Activated CD4-positive, alpha-beta memory T cell treated with anti-CD3 and anti-CD28 coated beads, Interleukin-2, amount 10 ng/mL, durations not matched to agents 7 days and 5 days (primary cell): ENCODE data around the gene GATD1. TPM values are rescaled to one million over a fixed set of nuclear protein-coding genes. Genes with fewer than 3 reads are reported as not detected.

ENCODE experiments used
- CTCF ChIA-PET: fragments of 350-600 bp; sonication (Branson Sonifier 250); formaldehyde crosslinking; loops from one replicate; lab custom pipeline; 2021; ENCODE audit warnings: antibody characterized with exemption, inconsistent platforms; lab: Charles Lee
- POLR2A ChIA-PET: fragments of 350-600 bp; sonication (Branson Sonifier 250); formaldehyde crosslinking; loops from one replicate; lab custom pipeline; 2021; ENCODE audit warnings: antibody characterized with exemption; lab: Charles Lee
- DNase-seq: peaks from one replicate; pipeline ENCODE4 v3.0.0-alpha.2; 2020
- H3K27ac Mint-ChIP-seq: one replicate; pipeline ENCODE4 v1.8.0; 2021; ENCODE audit warnings: mild to moderate bottlenecking, mixed read lengths
- H3K27me3 Mint-ChIP-seq: one replicate; pipeline ENCODE4 v1.8.0; 2021; ENCODE audit warnings: mixed read lengths
- H3K36me3 Mint-ChIP-seq: one replicate; pipeline ENCODE4 v1.8.0; 2021; ENCODE audit warnings: low read depth, mixed read lengths
- H3K4me1 Mint-ChIP-seq: one replicate; pipeline ENCODE4 v1.8.0; 2021; ENCODE audit warnings: mixed read lengths
- H3K4me3 Mint-ChIP-seq: one replicate; pipeline ENCODE4 v1.8.0; 2021; ENCODE audit warnings: mild to moderate bottlenecking, mixed read lengths
- H3K9me3 Mint-ChIP-seq: one replicate; pipeline ENCODE4 v1.8.0; 2021; ENCODE audit warnings: mixed read lengths
- total RNA-seq, 2 experiments: library from RNA; stranded (reverse); gene quantifications; one replicate each; pipeline ENCODE4 v1.2.3, GENCODE V29; 2021

Gene GATD1
- total RNA-seq, 2 experiments from 2014 or later: 48.6 to 52.9 TPM

GRCh38 chr11:729492-730074 is 47.7 kb downstream of the GATD1 start:
- Mint-ChIP-seq H3K36me3 (no peaks in the 10 kb centered on the region), H3K27me3 (peaks cover 1% of the 10 kb centered on the region), H3K4me3 (no peak overlapping the region), H3K27ac (no peak overlapping the region), H3K4me1 (peaks cover 13% of the 10 kb centered on the region), H3K9me3 (no peaks in the 10 kb centered on the region)
- CTCF ChIA-PET: no interaction called here
- POLR2A ChIA-PET: no interaction called here
- no peak for DNase-seq

GRCh38 chr11:728901-729491 is 48.3 kb downstream of the GATD1 start:
- POLR2A ChIA-PET: no interaction called here
- no peaks in the 10 kb centered on the region for H3K9me3 Mint-ChIP-seq
- CTCF ChIA-PET: interaction anchor here (3.7 kb wide), 1 partner anchor 33 kb away, joined by 31 read pairs; the partner anchor contains the start of genes DEAF1 and TMEM80

GRCh38 chr11:727859-728748 is 49.2 kb downstream of the GATD1 start:
- Mint-ChIP-seq H3K27ac (no peak overlapping the region), H3K27me3 (peaks cover 7% of the 10 kb centered on the region), H3K4me3 (no peak overlapping the region), H3K9me3 (no peaks in the 10 kb centered on the region), H3K4me1 (peaks cover 19% of the 10 kb centered on the region), H3K36me3 (no peaks in the 10 kb centered on the region)
- DNase-seq: peak; percentile 83
- CTCF ChIA-PET: interaction anchor here (1.0 to 3.8 kb wide), 5 partner anchors 10 to 173 kb away, joined by 3 to 31 read pairs (median 17); partner anchors contain the start of genes DEAF1, TALDO1 and TMEM80
- POLR2A ChIA-PET: interaction anchor here (1.7 kb wide), 1 partner anchor 20 kb away, joined by 6 read pairs; the partner anchor contains the start of gene TALDO1

More at GRCh38 chr11:728901-729491, 48.3 kb downstream of the GATD1 start:
- peaks cover 15% of the 10 kb centered on the region for H3K4me1 Mint-ChIP-seq
- H3K27me3 Mint-ChIP-seq: peaks cover 3% of the 10 kb centered on the region
- no peak overlapping the region for H3K4me3 Mint-ChIP-seq
- H3K36me3 Mint-ChIP-seq: no peaks in the 10 kb centered on the region
- no peak overlapping the region for H3K27ac Mint-ChIP-seq
- no peak for DNase-seq

- ChIA-PET POLR2A (interaction anchor here (1.6 to 1.7 kb wide), 2 partner anchors 21 to 172 kb away, joined by 5 to 6 read pairs; partner anchors contain the start of gene TALDO1), CTCF (interaction anchor here (1.0 to 3.8 kb wide), 6 partner anchors 11 to 172 kb away, joined by 3 to 31 read pairs (median 14); partner anchors contain the start of genes DEAF1, TALDO1 and TMEM80)
- no peaks in the 10 kb centered on the region for H3K36me3 Mint-ChIP-seq
- no peak for DNase-seq
- H3K4me3 Mint-ChIP-seq: no peak overlapping the region
- H3K9me3 Mint-ChIP-seq: no peaks in the 10 kb centered on the region
- peaks cover 20% of the 10 kb centered on the region for H3K4me1 Mint-ChIP-seq
- H3K27me3 Mint-ChIP-seq: peaks cover 8% of the 10 kb centered on the region
- H3K27ac Mint-ChIP-seq: no peak overlapping the region
Measured at GRCh38 chr11:727281-727701, 50.0 kb downstream of the GATD1 start.

- peaks cover 23% of the 10 kb centered on the region for H3K4me1 Mint-ChIP-seq
Measured at GRCh38 chr11:726278-727220, 50.7 kb downstream of the GATD1 start.

GRCh38 chr11:725624-726202 is 51.6 kb downstream of the GATD1 start:
- Mint-ChIP-seq H3K27me3 (peaks cover 14% of the 10 kb centered on the region), H3K4me1 (peaks cover 26% of the 10 kb centered on the region), H3K36me3 (no peaks in the 10 kb centered on the region), H3K4me3 (peak overlapping the region; percentile 64), H3K9me3 (no peaks in the 10 kb centered on the region), H3K27ac (no peak overlapping the region)
- ChIA-PET CTCF (interaction anchor here (0.6 to 3.8 kb wide), 17 partner anchors 12 to 512 kb away, joined by 3 to 31 read pairs (median 5); partner anchors contain the start of genes DEAF1, IRF7, LMNTD2 and PHRF1), POLR2A (interaction anchor here (0.8 to 3.9 kb wide), 15 partner anchors 21 to 219 kb away, joined by 3 to 28 read pairs (median 5); partner anchors contain the start of genes DEAF1, GATD1, HRAS and IRF7)
- DNase-seq: no peak

More at GRCh38 chr11:726278-727220, 50.7 kb downstream of the GATD1 start:
- Mint-ChIP-seq H3K27me3 (peaks cover 11% of the 10 kb centered on the region), H3K9me3 (no peaks in the 10 kb centered on the region), H3K27ac (peak overlapping the region; percentile 19), H3K36me3 (no peaks in the 10 kb centered on the region), H3K4me3 (peak overlapping the region; percentile 64)
- CTCF ChIA-PET: interaction anchor here (0.6 to 3.8 kb wide), 22 partner anchors 11 to 513 kb away, joined by 3 to 31 read pairs (median 4); partner anchors contain the start of genes DEAF1, IRF7, LMNTD2 and PHRF1
- DNase-seq: peak; percentile 66
- POLR2A ChIA-PET: interaction anchor here (0.6 to 3.9 kb wide), 15 partner anchors 14 to 220 kb away, joined by 3 to 28 read pairs (median 5); partner anchors contain the start of genes DEAF1, GATD1, IRF7 and PHRF1

GRCh38 chr11:724778-725386 is 52.4 kb downstream of the GATD1 start:
- H3K27ac Mint-ChIP-seq: no peak overlapping the region
- no peaks in the 10 kb centered on the region for H3K9me3 Mint-ChIP-seq
- DNase-seq: no peak
- peaks cover 27% of the 10 kb centered on the region for H3K4me1 Mint-ChIP-seq
- CTCF ChIA-PET: interaction anchor here (1.2 to 4.2 kb wide), 11 partner anchors 9 to 170 kb away, joined by 3 to 34 read pairs (median 6); partner anchors contain the start of genes DEAF1, TALDO1 and TMEM80
- peaks cover 19% of the 10 kb centered on the region for H3K27me3 Mint-ChIP-seq
- H3K4me3 Mint-ChIP-seq: peak overlapping the region; percentile 64
- POLR2A ChIA-PET: interaction anchor here (1.0 to 3.9 kb wide), 8 partner anchors 23 to 218 kb away, joined by 3 to 28 read pairs (median 6); partner anchors contain the start of genes DEAF1, GATD1, HRAS and IRF7
- no peaks in the 10 kb centered on the region for H3K36me3 Mint-ChIP-seq

GRCh38 chr11:724049-724777 is 53.1 kb downstream of the GATD1 start:
- ChIA-PET POLR2A (interaction anchor here (1.4 to 3.9 kb wide), 4 partner anchors 29 to 218 kb away, joined by 3 to 28 read pairs (median 10); partner anchors contain the start of genes DEAF1, GATD1, HRAS and RNH1), CTCF (interaction anchor here (0.7 to 4.2 kb wide), 10 partner anchors 10 to 177 kb away, joined by 3 to 34 read pairs (median 4); partner anchors contain the start of genes DEAF1, IRF7, TALDO1 and TMEM80)
- peaks cover 26% of the 10 kb centered on the region for H3K27me3 Mint-ChIP-seq
- no peak overlapping the region for H3K27ac Mint-ChIP-seq
- no peaks in the 10 kb centered on the region for H3K36me3 Mint-ChIP-seq
- H3K4me1 Mint-ChIP-seq: peaks cover 31% of the 10 kb centered on the region
- no peaks in the 10 kb centered on the region for H3K9me3 Mint-ChIP-seq
- H3K4me3 Mint-ChIP-seq: no peak overlapping the region
- peak; percentile 36 for DNase-seq

GRCh38 chr11:723120-723883 is 54.0 kb downstream of the GATD1 start:
- ChIA-PET POLR2A (interaction anchor here (1.4 to 3.9 kb wide), 4 partner anchors 27 to 187 kb away, joined by 3 to 28 read pairs (median 14); partner anchors contain the start of genes DEAF1, GATD1, HRAS and TMEM80), CTCF (interaction anchor here (0.6 to 4.2 kb wide), 12 partner anchors 10 to 176 kb away, joined by 3 to 34 read pairs (median 4); partner anchors contain the start of genes DEAF1, IRF7 and TMEM80)
- Mint-ChIP-seq H3K4me1 (peaks cover 32% of the 10 kb centered on the region), H3K4me3 (peak overlapping the region; percentile 68), H3K27me3 (peaks cover 29% of the 10 kb centered on the region), H3K36me3 (no peaks in the 10 kb centered on the region), H3K27ac (no peak overlapping the region), H3K9me3 (no peaks in the 10 kb centered on the region)
- peak; percentile 65 for DNase-seq
